ENCODE data around the gene PUM2. TPM values are rescaled to one million over a fixed set of nuclear protein-coding genes. Genes with fewer than 3 reads are reported as not detected.

The PUM2 gene
- total RNA-seq, 1 experiment from 2014 or later, result 105 TPM

- ChIA-PET CTCF (no interaction called here), RAD21 (ENCODE audit: low non-redundant PET in 1 of 2, low total read pairs in 2 of 2, uncharacterized antibody in 2 of 2, unreplicated experiment in 2 of 2) (no interaction called here), POLR2A (no interaction called here)
Observed at GRCh38 chr2:20249170-20249569, 101.5 kb downstream of the PUM2 start.

More at GRCh38 chr2:20249170-20249569, 101.5 kb downstream of the PUM2 start:
- Histone ChIP-seq H3K4me1 (ENCODE audit: control insufficient read depth in 1 of 2, insufficient read depth in 2 of 2, low read length in 2 of 2) (no peaks in the 10 kb centered on the region), H3K27ac (ENCODE audit: low read depth, low read length) (no peak overlapping the region), H3K9me2 (ENCODE audit: insufficient read depth) (no peaks in the 10 kb centered on the region), H2AFZ (ENCODE audit: low read depth, low read length, poor library complexity, severe bottlenecking) (no peak overlapping the region), H3K36me3 (ENCODE audit: control insufficient read depth in 1 of 2, insufficient read depth in 2 of 2, low read length in 2 of 2) (peaks cover 33 to 47% of the 10 kb centered on the region in 2 experiments), H3K27me3 (ENCODE audit: insufficient read depth, low read length) (no peaks in the 10 kb centered on the region), H3K4me2 (ENCODE audit: low read length) (no peak overlapping the region), H3K9ac (ENCODE audit: low read length) (no peak overlapping the region), H4K20me1 (ENCODE audit: insufficient read depth) (no peaks in the 10 kb centered on the region; the same call in 1 of the 2 replicates), H3K4me3 (replicated peaks in 1 of 2; ENCODE audit: low read depth in 1 of 2, low read length in 2 of 2) (no peak overlapping the region), H3K9me3 (ENCODE audit: control insufficient read depth in 1 of 2, insufficient read depth in 1 of 2, low read depth in 1 of 2, low read length in 2 of 2) (no peaks in the 10 kb centered on the region), H3K79me2 (ENCODE audit: insufficient read depth, low read length) (no peaks in the 10 kb centered on the region)
- no TSS peak for BruUV-seq (replicated peaks)
- no peak for DNase-seq (ENCODE audit: low read depth, low spot score)
- TF ChIP-seq POLR2A (IDR thresholded peaks at IDR 0.05; ENCODE audit: borderline replicate concordance, extremely low read depth, insufficient read depth, insufficient read length) (no peak), SP1 (IDR thresholded peaks at IDR 0.05; ENCODE audit: low read depth) (no peak), REST (IDR thresholded peaks at IDR 0.05; ENCODE audit: low read depth) (no peak)
- ATAC-seq, result no peak
- intact Hi-C loops (cut with micrococcal nuclease), result no loop called here

Measured in HCT116 (cell line).